ENCODE results near the gene NOP10. TPM values are rescaled to one million over a fixed set of nuclear protein-coding genes. Genes with fewer than 3 reads are reported as not detected.

NOP10 gene
- total and polyA plus RNA-seq, 2 of the 8 experiments (the other 6 are each of a cell fraction or from before 2014, with no cell fraction given) = 285 to 981 TPM

DNA sequence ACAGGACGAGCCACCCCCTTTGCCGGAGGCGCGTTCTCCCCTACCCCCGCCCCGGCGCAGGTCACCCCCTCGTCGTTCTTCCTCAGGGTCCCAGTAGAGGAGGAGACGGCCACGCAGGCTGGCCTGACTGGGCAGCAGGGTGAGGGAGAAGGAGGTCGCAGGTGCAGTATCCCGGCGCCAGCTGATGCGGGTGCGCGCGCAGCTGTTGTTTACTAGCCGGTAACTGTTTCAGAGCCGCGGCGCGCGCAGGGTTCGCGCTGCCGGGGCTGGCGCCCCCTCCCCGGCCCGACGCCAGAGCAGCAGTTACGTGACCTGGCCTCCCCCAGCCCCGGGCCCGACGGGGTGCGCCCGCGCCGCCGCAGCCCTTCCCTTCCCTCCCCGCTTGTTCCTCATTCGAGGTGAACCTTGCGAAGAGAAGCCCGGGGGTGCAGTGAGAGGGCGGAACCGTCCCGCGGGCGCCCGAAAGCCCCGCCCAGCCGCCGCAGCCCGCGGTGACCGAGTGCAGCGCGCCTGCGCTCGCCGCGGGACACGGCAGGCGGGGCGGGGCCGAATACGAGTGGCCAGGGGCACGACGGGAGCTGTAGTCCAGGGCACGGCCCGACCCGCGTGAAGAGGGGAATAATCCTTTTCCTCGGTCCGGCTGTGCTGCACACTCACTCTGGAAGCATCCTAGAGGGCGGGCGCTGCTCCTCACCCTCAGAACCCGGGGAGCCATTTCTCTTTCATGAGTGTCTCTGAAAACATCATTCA, 5.2 kb downstream of the NOP10 start, which contains the start of gene SLC12A6 (continued):
- TF ChIP-seq TCF12 (IDR thresholded peaks at IDR 0.05; ENCODE audit: low read depth, low read length) (peak; percentile 36; the same call in 1 of the 2 replicates), SRF (IDR thresholded peaks at IDR 0.05; ENCODE audit: low read depth, low read length) (no peak), HDAC2 (IDR thresholded peaks at IDR 0.05; ENCODE audit: borderline replicate concordance in 1 of 2, low read depth in 2 of 2, low read length in 2 of 2) (no peak), JUN (IDR thresholded peaks at IDR 0.05; ENCODE audit: low read depth, low read length) (no peak), RFX5 (IDR thresholded peaks at IDR 0.05; ENCODE audit: borderline replicate concordance, low read depth, low read length) (no peak), SIN3A (conservative IDR thresholded peaks at IDR 0.05 in 1 of 2, IDR thresholded peaks at IDR 0.05 in 1 of 2; ENCODE audit: low read depth in 1 of 2, low read length in 2 of 2) (peak; percentile 89 to 94; a peak in 3 of 4 replicates), POLR2A (IDR thresholded peaks at IDR 0.05; ENCODE audit: control extremely low read depth in 1 of 2, low read depth in 2 of 2, low read length in 2 of 2) (peak in 1 of 2 experiments; percentile 58; a peak in 2 of 3 replicates), TBP (IDR thresholded peaks at IDR 0.05; ENCODE audit: low read depth, low read length) (peak; percentile 32; the same call in 1 of the 2 replicates), SP1 (IDR thresholded peaks at IDR 0.05; ENCODE audit: low read depth, low read length) (no peak), MAX (IDR thresholded peaks at IDR 0.05) (peak; percentile 19; the same call in 1 of the 2 replicates), NANOG (IDR thresholded peaks at IDR 0.05; ENCODE audit: insufficient read depth, low read depth, low read length, poor library complexity, severe bottlenecking) (no peak), ASH2L (IDR thresholded peaks at IDR 0.05; ENCODE audit: low read length) (peak; percentile 87), POLR2AphosphoS5 (IDR thresholded peaks at IDR 0.05; ENCODE audit: low read depth, low read length) (peak; percentile 46)

Data from H1 (cell line).